Measurements from ENCODE around the gene PLAAT1. TPM values are rescaled to one million over a fixed set of nuclear protein-coding genes. Genes with fewer than 3 reads are reported as not detected.
A peak's percentile ranks its signal among the peaks of the same experiment; 100 is the strongest.

The PLAAT1 gene
- polyA plus RNA-seq, 1 experiment, result not detected

GRCh38 chr3:193236599-193236998, 4.4 kb upstream of the PLAAT1 start:
- H3K4me3 ChIP-seq (ENCODE audit: low read depth, low read length), result no peak overlapping the region
- TF ChIP-seq, protein P1, sequence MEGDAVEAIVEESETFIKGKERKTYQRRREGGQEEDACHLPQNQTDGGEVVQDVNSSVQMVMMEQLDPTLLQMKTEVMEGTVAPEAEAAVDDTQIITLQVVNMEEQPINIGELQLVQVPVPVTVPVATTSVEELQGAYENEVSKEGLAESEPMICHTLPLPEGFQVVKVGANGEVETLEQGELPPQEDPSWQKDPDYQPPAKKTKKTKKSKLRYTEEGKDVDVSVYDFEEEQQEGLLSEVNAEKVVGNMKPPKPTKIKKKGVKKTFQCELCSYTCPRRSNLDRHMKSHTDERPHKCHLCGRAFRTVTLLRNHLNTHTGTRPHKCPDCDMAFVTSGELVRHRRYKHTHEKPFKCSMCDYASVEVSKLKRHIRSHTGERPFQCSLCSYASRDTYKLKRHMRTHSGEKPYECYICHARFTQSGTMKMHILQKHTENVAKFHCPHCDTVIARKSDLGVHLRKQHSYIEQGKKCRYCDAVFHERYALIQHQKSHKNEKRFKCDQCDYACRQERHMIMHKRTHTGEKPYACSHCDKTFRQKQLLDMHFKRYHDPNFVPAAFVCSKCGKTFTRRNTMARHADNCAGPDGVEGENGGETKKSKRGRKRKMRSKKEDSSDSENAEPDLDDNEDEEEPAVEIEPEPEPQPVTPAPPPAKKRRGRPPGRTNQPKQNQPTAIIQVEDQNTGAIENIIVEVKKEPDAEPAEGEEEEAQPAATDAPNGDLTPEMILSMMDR (IDR thresholded peaks at IDR 0.05; ENCODE audit: low read depth, low read length), result no peak
- POLR2A ChIA-PET, result no interaction called here
- H3K27ac ChIP-seq (ENCODE audit: low read depth, low read length), result no peak overlapping the region
- no peak for DNase-seq (ENCODE audit: low read depth, low spot score)
- H3K27me3 ChIP-seq (ENCODE audit: control insufficient read depth, insufficient read depth, low read length), result peaks cover 3% of the 10 kb centered on the region
- CTCF ChIA-PET, result no interaction called here
- peaks cover 3% of the 10 kb centered on the region; the same call in 1 of the 2 replicates for H3K9me3 ChIP-seq (ENCODE audit: control insufficient read depth, insufficient read depth, low read length)

DNA sequence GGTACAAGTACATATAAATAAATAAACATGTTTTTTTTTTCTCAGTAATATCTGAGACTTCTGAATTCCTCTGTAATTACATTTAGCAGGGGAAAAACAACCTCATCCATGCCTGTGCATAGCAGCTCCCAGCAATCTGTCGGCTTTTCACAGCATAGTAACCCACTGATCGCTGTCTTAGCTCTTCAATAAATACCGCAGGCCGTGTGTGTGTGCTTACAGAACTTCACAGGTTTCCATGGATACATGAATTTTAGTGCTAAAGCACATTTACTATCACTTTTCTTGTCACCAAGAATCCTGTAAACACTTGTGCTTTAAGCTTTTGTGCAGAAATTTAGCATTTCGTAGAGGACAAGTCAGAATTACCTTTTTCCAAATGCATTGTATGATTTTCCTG, 4.0 kb upstream of the PLAAT1 start:
- TF ChIP-seq, protein P1 (IDR thresholded peaks at IDR 0.05; ENCODE audit: low read depth, low read length), result no peak
- Histone ChIP-seq H3K27me3 (ENCODE audit: control insufficient read depth, insufficient read depth, low read length) (peaks cover 3% of the 10 kb centered on the region), H3K9me3 (ENCODE audit: control insufficient read depth, insufficient read depth, low read length) (peaks cover 3% of the 10 kb centered on the region; the same call in 1 of the 2 replicates), H3K4me3 (ENCODE audit: low read depth, low read length) (no peak overlapping the region), H3K27ac (ENCODE audit: low read depth, low read length) (no peak overlapping the region)
- no peak for DNase-seq (ENCODE audit: low read depth, low spot score)
- ChIA-PET CTCF (no interaction called here), POLR2A (no interaction called here)

DNA sequence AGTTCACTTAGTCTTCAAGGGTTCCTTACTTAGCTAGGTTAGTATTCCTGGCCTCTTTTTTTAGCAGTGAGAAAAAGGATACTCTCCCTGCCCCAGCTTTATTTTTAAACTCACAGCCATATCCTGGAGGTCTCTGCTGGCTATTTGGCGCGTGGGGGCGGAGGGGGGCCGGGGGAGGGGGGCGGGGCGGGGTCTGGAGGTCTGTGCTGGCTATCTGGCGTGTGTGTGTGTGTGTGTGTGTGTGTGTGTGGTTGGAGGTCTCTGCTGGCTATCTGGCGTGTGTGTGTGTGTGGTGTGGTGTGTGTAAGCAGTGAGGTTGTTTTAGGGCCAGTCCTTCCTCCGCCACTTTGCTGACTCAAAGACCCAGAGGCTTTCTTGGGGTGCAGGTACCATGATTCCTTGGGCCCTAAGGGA, 579 bp upstream of the PLAAT1 start:
- TF ChIP-seq, protein P1 (IDR thresholded peaks at IDR 0.05; ENCODE audit: low read depth, low read length), result no peak
- ChIA-PET CTCF (interaction anchor here (0.9 kb wide), 1 partner anchor 427 kb away, joined by 3 read pairs; no protein-coding TSS in a partner anchor), POLR2A (no interaction called here)
- Histone ChIP-seq H3K27me3 (ENCODE audit: control insufficient read depth, insufficient read depth, low read length) (peaks cover 3% of the 10 kb centered on the region), H3K9me3 (ENCODE audit: control insufficient read depth, insufficient read depth, low read length) (peaks cover 3% of the 10 kb centered on the region; the same call in 1 of the 2 replicates), H3K4me3 (ENCODE audit: low read depth, low read length) (peak overlapping the region; percentile 51), H3K27ac (ENCODE audit: low read depth, low read length) (no peak overlapping the region)
- no peak for DNase-seq (ENCODE audit: low read depth, low spot score)

- ChIA-PET CTCF (interaction anchor here (0.6 kb wide), 2 partner anchors 28 to 117 kb away, joined by 3 to 6 read pairs; no protein-coding TSS in a partner anchor), POLR2A (no interaction called here)
- H3K27me3 ChIP-seq (ENCODE audit: control insufficient read depth, insufficient read depth, low read length), result peaks cover 3% of the 10 kb centered on the region
- peaks cover 3% of the 10 kb centered on the region; the same call in 1 of the 2 replicates for H3K9me3 ChIP-seq (ENCODE audit: control insufficient read depth, insufficient read depth, low read length)
- no peak for DNase-seq (ENCODE audit: low read depth, low spot score)
- no peak overlapping the region for H3K4me3 ChIP-seq (ENCODE audit: low read depth, low read length)
- no peak overlapping the region for H3K27ac ChIP-seq (ENCODE audit: low read depth, low read length)
- TF ChIP-seq, protein P1 (IDR thresholded peaks at IDR 0.05; ENCODE audit: low read depth, low read length), result no peak
Measured at GRCh38 chr3:193241716-193242115, 694 bp downstream of the PLAAT1 start.

DNA sequence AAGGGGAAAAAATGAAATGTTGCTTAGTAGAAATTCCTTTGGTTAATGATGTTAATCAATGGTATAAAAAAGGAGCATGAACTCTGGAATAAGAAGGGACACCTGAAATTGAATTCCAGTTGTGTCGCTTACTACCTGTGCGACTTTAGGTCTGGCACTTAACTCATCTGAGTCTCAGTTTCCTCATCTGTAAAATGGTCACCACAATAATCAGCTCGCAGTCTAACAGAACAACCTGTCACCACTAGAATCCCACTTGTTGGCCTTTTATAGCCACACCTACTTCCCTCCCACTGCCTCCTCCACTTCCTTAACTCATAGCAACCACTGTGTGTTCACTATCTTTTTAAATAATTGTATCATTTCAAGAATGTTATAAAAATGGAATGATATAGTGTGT, 2.5 kb downstream of the PLAAT1 start:
- Histone ChIP-seq H3K27me3 (ENCODE audit: control insufficient read depth, insufficient read depth, low read length) (peaks cover 3% of the 10 kb centered on the region), H3K9me3 (ENCODE audit: control insufficient read depth, insufficient read depth, low read length) (peaks cover 3% of the 10 kb centered on the region; the same call in 1 of the 2 replicates), H3K4me3 (ENCODE audit: low read depth, low read length) (no peak overlapping the region), H3K27ac (ENCODE audit: low read depth, low read length) (no peak overlapping the region)
- TF ChIP-seq, protein P1 (IDR thresholded peaks at IDR 0.05; ENCODE audit: low read depth, low read length), result no peak
- no peak for DNase-seq (ENCODE audit: low read depth, low spot score)
- POLR2A ChIA-PET, result no interaction called here
- CTCF ChIA-PET, result no interaction called here

Data from AG04450 (cell line).